ENCODE results near the gene ITGB1BP1.

The ITGB1BP1 gene

GRCh38 chr2:9423100-9423921, at the start of gene ITGB1BP1, which contains the start of gene CPSF3:
Gene ITGB1BP1, minus strand, starts transcription at chr2:9423528. Its CDS starts 4,831 bp downstream, at chr2:9418697.
Gene CPSF3, plus strand, starts transcription at chr2:9423654. Its CDS starts 120 bp downstream, at chr2:9423774.
- DNase-seq (ENCODE audit: low read depth): peak; percentile 94

GRCh38 chr2:9472511-9472910, 49.2 kb upstream of the ITGB1BP1 start:
- no peak for DNase-seq (ENCODE audit: low read depth)

GRCh38 chr2:9471206-9471605, 47.9 kb upstream of the ITGB1BP1 start:
- no peak for DNase-seq (ENCODE audit: low read depth)

- DNase-seq (ENCODE audit: low read depth): no peak
Measured at GRCh38 chr2:9467687-9468086, 44.4 kb upstream of the ITGB1BP1 start.

GRCh38 chr2:9466147-9466683, 42.9 kb upstream of the ITGB1BP1 start:
- no peak for DNase-seq (ENCODE audit: low read depth)

GRCh38 chr2:9465170-9465569, 41.8 kb upstream of the ITGB1BP1 start:
- no peak for DNase-seq (ENCODE audit: low read depth)

- DNase-seq (ENCODE audit: low read depth): no peak
Measured at GRCh38 chr2:9463698-9464034, 40.3 kb upstream of the ITGB1BP1 start.

- DNase-seq (ENCODE audit: low read depth): no peak
Measured at GRCh38 chr2:9462886-9463697, 39.8 kb upstream of the ITGB1BP1 start.

- DNase-seq (ENCODE audit: low read depth): no peak
Measured at GRCh38 chr2:9462313-9462712, 39.0 kb upstream of the ITGB1BP1 start.

GRCh38 chr2:9461079-9461478, 37.8 kb upstream of the ITGB1BP1 start:
- DNase-seq (ENCODE audit: low read depth): no peak

- DNase-seq (ENCODE audit: low read depth): no peak
Measured at GRCh38 chr2:9460441-9461017, 37.2 kb upstream of the ITGB1BP1 start.

GRCh38 chr2:9451231-9451630, 27.9 kb upstream of the ITGB1BP1 start:
- DNase-seq (ENCODE audit: low read depth): no peak

- DNase-seq (ENCODE audit: low read depth): no peak
Measured at GRCh38 chr2:9445089-9445488, 21.8 kb upstream of the ITGB1BP1 start.

- no peak for DNase-seq (ENCODE audit: low read depth)
Measured at GRCh38 chr2:9443526-9443925, 20.2 kb upstream of the ITGB1BP1 start.

- no peak for DNase-seq (ENCODE audit: low read depth)
Measured at GRCh38 chr2:9441556-9441955, 18.2 kb upstream of the ITGB1BP1 start.

GRCh38 chr2:9440058-9440727, 16.9 kb upstream of the ITGB1BP1 start:
- no peak for DNase-seq (ENCODE audit: low read depth)

GRCh38 chr2:9439536-9439935, 16.2 kb upstream of the ITGB1BP1 start:
- DNase-seq (ENCODE audit: low read depth): no peak

- no peak for DNase-seq (ENCODE audit: low read depth)
Measured at GRCh38 chr2:9434489-9434888, 11.2 kb upstream of the ITGB1BP1 start.

- DNase-seq (ENCODE audit: low read depth): no peak
Measured at GRCh38 chr2:9430316-9431293, 7.3 kb upstream of the ITGB1BP1 start.

- DNase-seq (ENCODE audit: low read depth): no peak
Measured at GRCh38 chr2:9428965-9429577, 5.7 kb upstream of the ITGB1BP1 start.
